Left forelimb (tissue), 1 donor: ENCODE measurements around the gene UQCC3.
"Not testable (repeated sequence)": the region's sequence is repeated elsewhere in the genome, so short reads cannot be mapped to it uniquely, and the experiment has no call there.

Experiments used
- DNase-seq: peaks from one replicate; pipeline ENCODE4 v3.0.0-alpha.2; 2018; ENCODE audit warnings: low spot score

UQCC3 gene

DNA sequence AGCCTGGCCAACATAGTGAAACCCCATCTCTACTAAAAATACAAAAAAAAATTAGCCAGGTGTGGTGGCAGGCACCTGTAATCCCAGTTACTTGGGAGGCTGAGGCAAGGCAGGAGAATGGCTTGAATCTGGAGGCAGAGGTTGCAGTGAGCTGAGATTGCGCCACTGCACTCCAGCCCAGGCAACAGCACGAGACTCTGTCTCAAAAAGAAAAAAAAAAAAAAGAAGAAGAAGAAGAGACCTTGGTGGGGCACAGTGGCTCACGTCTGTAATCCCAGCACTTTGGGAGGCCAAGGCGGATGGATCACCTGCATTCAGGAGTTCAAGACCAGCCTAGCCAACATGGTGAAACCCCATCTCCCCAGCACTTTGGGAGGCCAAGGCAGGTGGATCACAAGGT, 32.4 kb downstream of the UQCC3 start:
- DNase-seq, result not testable (repeated sequence)

- DNase-seq, result no peak
Observed at GRCh38 chr11:62705413-62705812, 33.9 kb downstream of the UQCC3 start.

DNA sequence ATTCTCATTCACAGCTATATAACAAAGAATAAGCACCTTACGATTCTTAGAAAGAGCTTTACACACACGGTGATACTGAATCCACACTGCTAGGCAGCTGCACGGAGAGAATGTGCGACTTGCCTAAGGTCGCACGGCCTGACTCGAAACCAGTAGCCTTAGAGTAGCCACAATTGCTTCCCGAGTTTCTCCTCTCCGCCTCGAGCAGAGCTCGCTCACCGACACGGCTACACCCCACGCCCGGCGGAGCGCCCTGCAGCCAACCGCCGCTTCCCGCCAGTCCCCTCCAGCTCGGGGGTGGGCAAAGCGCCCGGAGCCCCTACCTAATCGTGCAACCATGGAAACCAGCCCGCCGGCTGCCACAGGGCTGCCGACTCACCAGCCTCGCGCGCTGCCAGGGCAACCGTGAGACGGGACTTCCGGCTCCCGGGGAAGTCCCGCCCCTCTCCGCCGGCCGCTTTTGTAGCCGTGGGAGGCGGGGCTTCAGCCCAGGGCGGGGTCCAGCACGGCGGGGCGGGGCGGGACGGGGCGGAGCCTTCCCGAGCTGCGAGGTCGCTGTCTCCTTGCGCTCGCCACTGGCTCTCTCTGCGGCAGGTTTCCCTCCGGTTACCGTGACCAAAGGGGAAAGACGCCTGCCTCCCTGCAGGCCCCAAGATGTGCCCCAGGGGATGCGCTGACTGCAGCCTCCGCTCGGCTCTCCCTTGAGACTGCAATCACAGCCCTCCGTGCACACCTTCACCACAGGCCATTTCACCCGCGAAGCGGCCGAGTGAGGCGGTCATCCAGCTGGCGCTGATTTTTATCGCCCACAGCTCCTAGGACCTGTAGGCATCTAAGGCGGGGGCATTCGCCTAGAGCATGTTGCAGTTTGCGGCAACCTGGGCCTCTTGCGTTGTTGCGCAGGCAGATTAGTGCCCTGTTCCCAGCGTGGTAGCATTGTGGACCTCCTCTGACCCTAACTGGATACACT, 34.7 kb downstream of the UQCC3 start:
- peak; percentile 97 for DNase-seq

DNA sequence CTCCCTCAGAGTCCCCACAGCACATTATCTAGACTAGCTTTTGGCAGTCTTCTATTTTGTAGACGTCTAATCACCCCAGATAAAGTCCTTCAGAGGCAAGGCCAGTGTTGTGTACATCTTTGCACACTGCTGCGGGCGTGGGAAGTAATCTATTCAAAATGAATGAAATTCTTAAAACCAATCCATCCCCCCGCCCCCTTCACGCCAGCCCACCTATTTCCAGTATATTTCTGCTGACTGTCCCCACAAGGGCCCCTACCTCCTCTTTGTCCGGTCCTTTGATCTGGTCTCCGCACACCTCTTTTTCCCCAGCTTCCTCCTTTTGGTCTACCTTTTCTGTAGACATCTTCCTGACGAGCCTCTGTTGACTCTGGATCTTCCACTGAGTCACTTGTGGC, 35.4 kb downstream of the UQCC3 start:
- no peak for DNase-seq

DNA sequence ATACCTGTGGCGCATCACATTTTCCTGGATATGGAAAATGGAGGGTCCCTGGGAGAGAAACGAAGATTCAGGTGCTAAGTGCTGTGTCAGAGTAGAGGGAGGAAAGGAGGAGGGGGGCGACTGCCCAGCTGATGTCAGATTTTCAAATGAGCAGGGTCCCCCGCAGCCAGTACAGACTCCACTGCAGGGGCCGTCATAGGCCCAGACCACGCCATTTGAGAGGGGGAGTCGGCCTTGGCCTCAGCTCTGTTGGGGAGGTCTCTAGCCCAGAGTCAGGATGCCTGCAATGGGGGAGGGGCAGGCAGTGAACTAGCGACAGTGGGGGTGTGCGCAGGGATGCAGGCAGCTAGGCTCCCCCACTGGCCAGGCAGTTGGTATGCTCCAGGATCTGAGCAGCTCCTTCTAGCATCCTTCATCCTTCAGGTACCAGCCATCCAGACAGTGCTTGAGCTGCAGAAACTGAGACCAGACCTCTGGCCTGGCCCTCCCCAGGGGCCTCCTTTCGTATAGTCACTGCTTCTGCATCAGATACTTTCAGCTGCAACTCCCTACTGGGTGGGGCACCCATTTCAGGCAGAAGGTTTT, 35.9 kb downstream of the UQCC3 start, which contains the start of the genes BSCL2 and GNG3:
Gene BSCL2 (minus strand): TSS at position 148 of the 585 bp plus-strand sequence. CDS start 229 bp downstream, outside the sequence.
Gene GNG3 (plus strand): TSS at position 400 of the 585 bp plus-strand sequence. CDS start 620 bp downstream, outside the sequence.
- no peak for DNase-seq

DNA sequence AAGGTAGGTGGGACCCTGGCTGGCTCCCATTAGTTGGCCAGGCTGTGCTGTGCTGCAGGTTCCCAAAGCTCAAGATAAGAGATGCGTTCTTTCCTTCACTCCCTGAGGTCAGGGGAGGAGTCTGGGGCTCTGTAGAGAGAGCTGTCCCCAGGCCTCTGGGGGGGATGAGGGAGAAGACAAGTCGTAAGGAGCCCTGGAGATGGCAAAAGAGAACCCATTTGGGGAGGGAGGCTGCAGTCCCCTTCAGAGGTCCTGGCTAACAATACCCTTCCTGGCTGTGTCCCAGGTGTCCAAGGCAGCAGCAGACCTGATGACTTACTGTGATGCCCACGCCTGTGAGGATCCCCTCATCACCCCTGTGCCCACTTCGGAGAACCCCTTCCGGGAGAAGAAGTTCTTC, 36.9 kb downstream of the UQCC3 start:
- DNase-seq, result no peak

GRCh38 chr11:62708793-62709192, 37.3 kb downstream of the UQCC3 start:
- DNase-seq, result no peak

DNA sequence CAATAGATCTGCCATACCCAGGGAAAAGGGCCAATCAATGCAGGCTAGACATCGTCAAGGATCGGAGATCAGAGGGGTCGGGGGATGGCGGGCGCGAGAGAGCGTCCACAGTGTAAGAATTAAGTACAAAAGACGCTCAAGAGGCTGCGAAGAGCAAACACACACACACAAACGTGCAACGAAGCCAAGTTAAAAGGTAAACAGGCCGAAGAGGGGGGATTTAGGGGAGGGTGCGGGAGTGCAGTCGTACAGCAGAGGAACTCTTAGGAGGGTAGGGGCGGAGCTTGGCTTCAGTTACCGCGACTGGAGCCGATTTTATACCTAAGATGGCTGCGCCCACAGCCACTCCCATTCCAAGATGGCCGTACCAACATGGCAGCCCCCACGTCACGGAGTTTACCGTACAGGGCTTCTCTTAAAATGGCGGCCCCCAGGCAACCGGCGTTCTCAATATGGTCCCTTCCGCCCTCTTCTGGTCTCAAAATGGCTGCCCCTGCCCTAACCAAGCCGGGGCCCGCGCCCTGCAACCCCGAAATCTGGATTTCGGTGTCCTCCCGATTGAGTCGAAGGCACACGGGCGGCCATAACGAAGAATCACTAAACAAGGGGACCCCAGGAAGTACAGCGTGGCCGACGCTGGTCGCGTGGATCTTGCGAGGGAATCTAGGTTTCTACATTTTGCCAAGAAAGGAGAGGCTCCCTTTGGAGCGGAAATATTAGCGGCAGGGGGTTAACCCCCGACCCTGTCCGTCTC, 38.0 kb downstream of the UQCC3 start:
- peak; percentile 96 for DNase-seq

DNA sequence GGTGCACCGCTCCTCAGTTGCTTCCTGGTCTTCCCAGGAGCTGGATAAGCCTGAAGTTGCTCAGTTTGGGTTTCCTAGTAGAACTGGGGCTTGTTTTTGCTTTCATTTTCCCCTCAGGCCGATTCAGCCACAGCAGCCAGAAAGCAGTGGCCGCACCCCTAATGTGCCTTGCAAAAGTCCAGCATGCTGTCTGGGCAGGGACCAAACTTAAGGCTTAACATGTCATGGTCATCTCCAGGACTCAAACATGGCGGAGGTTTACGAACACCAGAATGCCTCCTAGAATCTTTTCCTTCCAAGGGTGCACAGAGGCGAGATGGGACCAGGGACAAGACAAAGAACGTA, 38.5 kb downstream of the UQCC3 start:
- DNase-seq, result no peak

DNA sequence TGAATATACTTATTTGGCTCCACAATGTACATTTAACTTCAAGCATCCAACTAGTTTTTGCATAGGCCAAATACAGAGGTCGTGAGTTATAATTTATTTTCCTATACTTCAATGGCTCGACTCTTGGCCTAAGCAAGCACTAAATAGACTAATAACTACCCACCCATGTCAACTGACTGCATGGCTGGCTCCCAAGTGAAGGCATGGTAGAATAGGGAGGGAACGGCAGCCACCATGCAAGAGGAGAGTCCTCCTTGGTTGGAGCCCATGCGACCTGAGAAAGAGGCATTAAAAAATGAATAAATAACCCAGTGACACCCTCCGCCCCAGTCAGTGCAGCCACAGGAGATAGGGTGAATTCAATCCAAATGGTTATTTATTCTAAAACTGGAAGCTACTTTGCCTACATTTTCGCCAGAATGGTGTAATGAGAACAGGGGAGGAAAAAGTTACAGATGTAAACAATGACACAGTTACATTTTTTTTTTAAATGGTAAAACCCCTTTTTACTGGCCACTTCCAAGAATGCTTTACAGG, 40.9 kb downstream of the UQCC3 start:
- no peak for DNase-seq

- DNase-seq, result no peak
Observed at GRCh38 chr11:62712861-62713260, 41.4 kb downstream of the UQCC3 start.

DNA sequence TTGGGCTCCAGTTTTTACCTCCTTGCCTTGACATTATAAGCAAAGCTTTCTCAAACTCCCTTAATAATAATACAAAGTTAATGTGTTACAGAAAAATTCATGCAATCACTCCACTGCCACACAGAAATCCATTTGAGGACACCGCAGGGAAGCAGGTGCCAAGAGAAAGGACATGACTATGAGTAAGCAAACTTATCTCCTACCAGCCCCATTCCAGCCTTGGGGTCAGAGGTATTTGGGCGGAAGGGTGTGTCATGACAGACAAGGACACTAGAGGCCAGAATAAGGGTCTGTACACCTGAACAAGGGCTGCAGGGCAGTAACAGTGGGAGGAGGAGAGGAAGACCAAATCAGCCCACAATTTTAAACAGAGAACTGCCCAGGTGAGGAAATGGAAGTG, 41.9 kb downstream of the UQCC3 start:
- no peak for DNase-seq

- no peak for DNase-seq
Observed at GRCh38 chr11:62715150-62716130, 44.0 kb downstream of the UQCC3 start.

GRCh38 chr11:62716206-62716605, 44.7 kb downstream of the UQCC3 start:
- DNase-seq, result no peak

DNA sequence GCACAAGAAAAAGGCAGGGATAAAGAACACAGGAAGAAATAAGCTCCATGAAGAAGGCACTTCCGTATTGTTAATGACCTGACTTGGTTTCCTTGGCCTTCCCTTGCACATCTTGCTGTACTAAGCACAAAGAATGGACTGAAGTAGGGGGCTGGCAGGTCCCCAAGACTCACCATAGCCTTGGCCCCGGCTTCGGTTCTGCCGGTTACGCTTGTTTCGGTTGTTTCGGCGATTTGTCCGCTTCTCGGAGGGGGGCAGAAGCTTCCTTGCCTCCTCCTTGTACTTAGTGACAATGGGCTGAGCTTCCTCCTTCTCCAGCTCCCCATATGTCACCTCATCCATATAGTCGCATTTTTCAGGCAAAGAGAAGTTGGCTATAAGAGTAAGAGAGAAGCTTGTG, 45.3 kb downstream of the UQCC3 start:
- DNase-seq, result no peak

- no peak for DNase-seq
Observed at GRCh38 chr11:62719302-62719978, 48.0 kb downstream of the UQCC3 start.

- no peak for DNase-seq
Observed at GRCh38 chr11:62721994-62722393, 50.5 kb downstream of the UQCC3 start.
